GM12874 (cell line): ENCODE results near the gene ADAMTS4.
A peak's percentile ranks its signal among the peaks of the same experiment; 100 is the strongest.

Source experiments
- CTCF ChIP-seq: IDR thresholded peaks from 2 replicates; pipeline ENCODE4 v1.5.1; 2011; ENCODE audit warnings: low read depth, mild to moderate bottlenecking, control low read depth, low read length, moderate library complexity; ENCODE audit not compliant: insufficient read depth

Gene ADAMTS4

GRCh38 chr1:161180639-161181038 lies 18.2 kb downstream of the ADAMTS4 start:
- TF ChIP-seq CTCF: no peak

- TF ChIP-seq CTCF: no peak
These were observed 19.2 kb downstream of the ADAMTS4 start for GRCh38 chr1:161179698-161180097.

DNA sequence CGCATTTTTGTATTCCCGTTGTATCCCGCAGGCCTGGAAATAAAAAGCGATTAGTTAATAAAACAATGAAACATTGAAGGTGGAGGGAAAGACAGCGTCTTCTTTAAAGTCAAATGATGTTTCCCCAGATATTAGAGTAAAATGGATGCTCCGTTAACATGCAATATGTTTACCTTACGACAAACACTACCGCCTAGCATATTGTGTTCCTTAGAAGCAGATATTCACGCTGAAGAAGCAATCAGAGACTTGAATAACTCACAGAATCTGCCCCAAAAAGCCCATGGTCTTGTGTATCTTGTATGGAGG lies 21.0 kb downstream of the ADAMTS4 start:
- no peak for TF ChIP-seq CTCF

- peak; percentile 47 for TF ChIP-seq CTCF
These were observed 21.5 kb downstream of the ADAMTS4 start, which contains the start of gene B4GALT3 for GRCh38 chr1:161177112-161177935. Gene B4GALT3, minus strand, starts transcription at chr1:161177507. Its CDS starts 1,447 bp downstream, at chr1:161176060.

DNA sequence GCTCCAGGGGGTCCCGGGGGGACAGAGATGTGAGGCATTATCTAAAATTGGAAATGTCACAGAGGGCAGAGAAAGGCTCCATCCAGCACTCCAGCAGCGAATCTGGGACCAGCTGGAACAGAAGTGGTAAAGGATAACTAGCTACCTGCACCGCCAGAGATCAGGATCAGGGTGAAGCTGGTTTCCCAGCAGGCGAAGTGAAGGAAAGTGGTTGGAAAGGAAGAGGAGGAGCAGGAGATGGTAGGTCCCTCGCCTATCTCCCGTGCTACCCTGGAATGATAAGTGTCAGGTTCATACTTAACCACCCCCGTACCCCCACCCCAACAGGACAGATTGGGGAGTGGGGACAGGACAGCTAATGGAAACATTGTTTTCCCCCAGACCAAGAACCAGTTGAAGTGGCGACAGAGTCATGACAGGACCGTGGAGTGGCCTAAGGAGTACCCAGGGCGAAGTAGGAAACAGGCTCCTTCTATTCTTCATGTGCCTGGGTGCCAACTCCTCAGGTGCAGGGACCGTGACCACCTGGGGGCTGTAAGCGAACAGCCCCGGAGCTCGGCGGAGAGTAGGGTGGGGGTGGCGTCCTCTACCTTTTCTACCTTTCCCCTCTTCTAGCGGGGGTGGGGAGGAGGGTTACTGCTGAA lies 22.3 kb downstream of the ADAMTS4 start:
- TF ChIP-seq CTCF: no peak

GRCh38 chr1:161175771-161176453 lies 22.9 kb downstream of the ADAMTS4 start:
- TF ChIP-seq CTCF: no peak

GRCh38 chr1:161174911-161175310 lies 23.9 kb downstream of the ADAMTS4 start:
- TF ChIP-seq CTCF: no peak
